Cardiac septum (tissue), 1 donor: ENCODE results near the gene SPECC1L. TPM values are rescaled to one million over a fixed set of nuclear protein-coding genes. Genes with fewer than 3 reads are reported as not detected.

Experiments
- DNase-seq: peaks from one replicate; pipeline ENCODE4 v3.0.0-alpha.2; 2020; ENCODE audit warnings: low spot score
- intact Hi-C: fragments of 100-400 bp; cut with DNase I; formaldehyde crosslinking; loops from one replicate; pipeline ENCODE4 v1.14.0; 2022
- total RNA-seq: library from RNA; stranded (reverse); fragmentation: NEBNext Ultra II Directional; extraction: Animal tissue kit (Norgen Biotek cat#: 25700); gene quantifications from one replicate; pipeline ENCODE4 v1.2.1, GENCODE V29; 2021
- donor health status: DM: no; HTN: no; CAD: no.

Gene SPECC1L
- total RNA-seq, 1 donor from 2014 or later = 52.8 TPM

DNA sequence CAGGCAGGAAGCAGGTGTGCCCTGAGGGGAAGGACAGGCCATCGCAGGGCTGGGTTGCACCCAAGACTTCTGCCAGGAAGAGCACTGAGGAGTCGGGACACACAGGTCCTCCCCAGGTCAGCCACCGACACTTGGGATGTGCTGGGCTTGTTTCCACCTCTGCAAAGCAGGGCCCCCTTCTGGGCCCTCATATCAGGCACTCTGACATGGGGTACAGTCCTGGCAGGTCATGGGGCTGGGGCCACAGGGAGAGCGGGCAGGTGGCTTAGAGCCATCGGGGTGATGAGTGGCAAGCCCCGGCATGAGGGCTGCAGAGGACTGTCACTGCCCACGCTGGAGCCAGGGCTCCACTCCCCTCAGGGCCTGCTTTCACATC is 148.8 kb downstream of the SPECC1L start:
- intact Hi-C loops = no loop called here
- DNase-seq = no peak

DNA sequence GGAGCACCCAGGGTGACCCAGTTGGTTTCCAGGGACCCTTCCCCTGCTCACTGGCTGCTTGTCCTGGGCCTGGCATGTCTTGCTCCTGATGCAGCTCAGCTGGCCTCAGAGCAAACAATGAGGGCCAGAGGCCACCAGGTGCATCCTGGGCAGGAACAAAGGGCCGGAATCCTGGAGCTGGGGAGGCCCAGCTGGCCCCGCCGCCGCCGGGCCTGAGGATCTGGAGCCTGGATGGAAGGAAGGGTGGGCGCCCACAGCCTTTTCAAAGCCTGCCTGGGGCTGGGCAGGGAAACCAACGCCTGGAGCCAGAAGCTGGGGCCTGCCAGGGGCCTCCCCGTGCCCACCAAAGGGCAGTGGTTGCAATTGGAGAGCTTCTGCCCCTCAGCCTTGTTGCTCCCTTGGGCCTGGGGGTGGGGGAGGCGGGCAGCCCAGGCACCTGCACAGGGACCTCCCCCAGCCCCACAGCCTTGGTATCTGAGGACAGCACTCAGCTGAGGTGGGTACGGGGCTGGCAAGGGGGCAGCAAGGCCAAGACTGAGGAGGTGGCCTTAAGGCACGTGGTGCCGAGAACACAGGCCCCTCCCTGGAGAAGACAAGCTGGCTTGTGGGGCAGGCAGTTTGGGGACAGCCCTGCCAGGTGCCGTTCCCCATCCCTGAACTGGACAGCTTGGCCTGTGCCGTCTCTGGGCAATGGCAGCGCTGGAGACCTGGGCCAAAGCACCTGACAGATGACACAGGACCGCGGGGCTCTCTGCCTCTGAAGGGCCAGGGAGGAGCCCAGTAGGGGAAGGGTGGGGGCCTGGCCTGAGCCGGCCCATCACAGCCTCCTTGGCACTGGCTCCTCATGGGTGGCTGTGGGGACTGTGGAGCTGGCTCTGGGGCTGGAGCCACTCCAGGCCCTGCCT is 149.7 kb downstream of the SPECC1L start:
- DNase-seq = no peak
- intact Hi-C loops = loop anchor here (5.0 kb wide), 4 partner anchors 67 to 107 kb away; no protein-coding TSS in a partner anchor

DNA sequence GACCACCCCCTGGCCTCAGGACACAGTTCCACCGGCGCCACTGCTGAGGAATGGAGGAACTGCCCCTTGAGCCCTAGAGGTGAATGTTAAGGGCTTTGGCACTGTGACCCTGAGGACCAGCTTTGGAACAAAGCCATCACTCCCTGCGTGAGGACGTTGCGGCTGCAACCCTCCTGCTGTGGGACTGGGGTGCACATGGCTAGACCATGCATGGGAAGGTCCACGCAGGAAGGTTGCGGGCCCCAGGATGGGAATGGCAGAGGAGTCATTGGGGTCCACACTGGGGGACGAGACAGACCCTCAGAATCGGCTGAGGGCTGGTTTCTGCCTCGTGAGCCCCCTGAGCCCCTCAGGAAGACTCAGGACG is 150.3 kb downstream of the SPECC1L start:
- DNase-seq = no peak
- intact Hi-C loops = loop anchor here (5.0 kb wide), 4 partner anchors 66 to 106 kb away; no protein-coding TSS in a partner anchor

DNA sequence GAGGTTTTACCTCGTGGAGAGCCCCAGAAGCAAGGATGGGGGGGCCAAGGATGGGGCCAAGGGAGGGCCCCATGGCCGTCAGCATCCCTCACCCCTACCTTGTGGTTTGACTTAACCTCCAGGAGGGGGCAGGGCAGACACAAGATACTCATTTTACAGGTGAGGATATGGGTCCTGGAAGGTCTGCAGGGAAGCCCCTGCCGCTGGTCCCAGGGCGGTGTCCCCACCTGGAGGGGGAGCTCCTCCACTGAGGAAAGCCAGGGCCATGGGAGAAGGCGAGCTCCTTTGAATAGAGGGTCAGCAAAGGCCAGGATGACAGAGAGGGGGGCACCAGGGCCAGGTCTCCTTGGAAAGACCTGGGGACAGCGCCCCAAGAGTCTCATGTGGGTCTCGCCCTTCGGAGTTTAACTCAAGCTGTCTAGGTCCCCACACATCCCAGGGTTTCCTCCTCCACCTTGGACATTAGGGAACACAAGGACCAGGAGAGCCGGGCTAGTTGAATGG is 150.8 kb downstream of the SPECC1L start:
- no peak for DNase-seq
- intact Hi-C loops = loop anchor here (5.0 kb wide), 4 partner anchors 66 to 106 kb away; no protein-coding TSS in a partner anchor

DNA sequence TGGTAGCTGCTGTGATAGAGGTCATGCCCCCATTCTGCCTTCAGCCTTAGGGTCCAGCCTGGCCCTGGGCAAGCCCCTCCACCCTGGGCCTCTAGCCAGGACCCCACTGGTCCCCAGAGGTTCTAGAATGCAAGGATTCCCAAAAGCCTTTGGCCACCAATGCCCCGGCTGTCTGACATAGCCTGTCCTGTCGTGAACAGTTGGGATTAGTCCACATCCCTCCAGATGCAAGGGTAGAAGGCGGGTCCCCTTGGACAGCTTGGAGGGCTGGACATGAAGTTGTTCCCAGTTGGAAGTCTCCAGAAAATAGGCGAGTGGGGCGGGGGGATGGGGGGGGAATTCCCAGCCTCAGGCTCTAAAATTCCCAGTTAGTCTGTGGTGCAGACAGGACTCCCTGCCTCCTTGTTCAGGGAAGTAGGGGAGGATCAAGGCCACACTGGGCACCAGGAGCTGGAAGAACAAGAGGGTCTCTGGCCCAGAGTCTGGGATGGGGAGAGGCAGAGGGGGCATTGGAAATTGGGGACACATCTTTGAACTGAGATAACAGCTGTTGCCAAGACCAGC is 151.6 kb downstream of the SPECC1L start:
- no peak for DNase-seq
- intact Hi-C loops = loop anchor here (5.0 kb wide), 4 partner anchors 65 to 105 kb away; no protein-coding TSS in a partner anchor

DNA sequence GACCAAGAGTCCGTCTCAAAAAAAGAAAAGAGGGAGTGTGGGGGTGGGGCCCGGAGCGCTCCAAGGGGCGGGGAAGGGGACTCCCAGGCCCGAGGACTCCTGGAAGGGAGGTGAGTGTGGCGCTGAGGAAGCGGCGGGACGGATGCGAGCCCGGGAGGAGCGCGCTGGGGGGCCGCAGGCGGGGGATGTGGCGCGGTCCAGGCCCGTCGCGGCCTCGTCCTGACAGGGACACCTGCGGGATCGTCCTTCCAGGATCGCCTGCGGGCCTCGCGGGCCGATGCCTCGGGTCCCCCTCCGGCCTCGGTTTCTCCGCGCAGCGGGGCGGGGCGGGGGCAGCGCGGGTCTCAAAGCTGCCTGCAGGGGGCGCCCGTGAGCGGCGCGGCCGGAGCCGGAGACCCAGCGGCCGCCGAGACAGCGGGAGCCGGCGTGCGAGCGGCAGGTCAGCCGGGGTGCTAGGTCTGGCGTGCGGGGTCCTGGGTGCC is 152.9 kb downstream of the SPECC1L start:
- intact Hi-C loops = loop anchor here (5.0 kb wide), 4 partner anchors 64 to 104 kb away; no protein-coding TSS in a partner anchor
- DNase-seq = peak; percentile 92

DNA sequence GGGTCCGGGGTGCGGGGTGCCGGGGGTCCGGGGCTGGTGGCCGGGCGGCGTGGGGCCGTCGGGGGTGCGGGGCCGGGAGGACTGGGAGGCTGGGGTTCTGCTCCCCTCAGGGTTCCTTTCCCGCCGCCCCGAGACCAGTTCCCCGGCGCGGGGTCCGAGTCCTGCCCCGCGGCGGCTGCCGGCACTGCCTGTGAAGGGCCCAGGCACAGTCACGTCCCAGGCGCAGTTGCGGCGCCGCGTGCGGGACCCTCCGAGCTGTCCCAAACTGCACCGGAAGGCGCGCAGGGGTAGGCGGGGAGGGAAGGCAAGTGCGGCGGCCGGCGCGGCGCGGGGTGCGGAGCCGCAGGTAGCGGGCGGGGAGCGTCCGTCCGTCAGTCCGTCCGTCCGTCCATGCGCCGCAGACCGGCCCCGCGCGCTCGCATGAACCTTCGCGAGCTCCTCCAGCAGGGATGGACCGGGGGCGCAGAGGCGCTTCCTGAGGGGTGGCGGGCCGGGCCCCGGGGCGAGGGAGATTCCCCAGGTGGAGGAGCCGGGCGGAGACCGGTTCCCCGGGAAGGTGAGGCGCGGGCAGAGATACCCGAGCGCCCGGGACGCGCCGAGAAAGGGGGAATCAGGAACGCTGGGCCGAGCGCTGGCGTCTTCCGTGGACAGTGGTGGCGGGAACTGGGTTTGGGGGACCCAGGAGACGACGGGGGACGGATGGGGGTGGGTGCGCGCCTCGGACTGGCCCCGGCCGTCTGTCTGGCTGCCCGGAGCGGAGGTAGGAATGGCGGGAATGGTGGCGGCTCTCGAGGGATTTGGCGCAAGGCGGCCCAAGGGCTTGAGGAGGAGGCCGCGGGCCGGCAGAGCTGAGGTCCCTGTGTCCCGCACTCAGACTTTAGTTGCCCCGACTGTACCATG is 153.6 kb downstream of the SPECC1L start:
- DNase-seq = no peak
- intact Hi-C loops = loop anchor here (5.0 kb wide), 4 partner anchors 63 to 103 kb away; no protein-coding TSS in a partner anchor

DNA sequence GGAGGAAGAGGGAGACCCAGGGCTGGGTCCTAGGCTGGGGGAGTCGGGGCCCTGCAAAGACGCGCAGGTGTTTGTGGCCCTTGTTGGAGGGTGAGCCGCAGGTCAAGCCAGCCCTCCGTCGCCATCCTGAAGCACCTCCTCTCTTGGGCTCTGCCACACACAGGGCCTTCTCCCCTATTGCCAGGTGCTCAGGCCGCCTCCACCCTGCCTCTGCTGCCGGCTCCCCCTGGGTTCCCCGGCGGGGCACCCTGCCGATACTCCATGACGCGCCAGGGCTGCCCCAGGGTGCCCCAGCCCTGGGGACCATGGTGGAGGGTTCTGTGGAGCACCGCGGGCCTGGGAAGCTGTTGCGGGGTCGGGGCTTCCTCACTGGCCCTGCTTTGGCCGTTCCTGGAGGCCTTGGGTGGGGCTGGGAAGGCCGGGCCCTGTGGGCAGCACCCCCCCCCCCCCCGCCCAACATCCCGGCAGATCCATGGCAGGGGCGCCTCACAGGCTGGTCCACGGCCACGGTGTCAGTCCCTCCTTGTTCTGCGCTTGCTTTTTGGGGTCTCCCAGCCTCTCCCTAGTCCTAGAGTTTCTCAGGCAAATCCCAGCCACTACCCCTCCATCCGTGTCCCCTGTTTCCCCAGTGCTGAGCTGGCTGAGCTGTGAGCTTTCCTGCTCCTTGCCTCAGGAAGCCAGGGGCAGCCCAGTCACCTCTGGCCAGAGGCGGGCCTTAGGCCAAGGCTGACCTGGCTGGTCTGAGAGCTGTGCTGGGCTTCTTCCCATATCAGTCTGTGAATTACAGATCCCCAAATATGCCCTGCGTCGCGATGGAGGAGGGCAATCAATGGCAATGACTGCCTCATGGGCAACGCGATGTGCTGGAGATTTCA is 154.5 kb downstream of the SPECC1L start:
- intact Hi-C loops = loop anchor here (5.0 kb wide), 4 partner anchors 62 to 103 kb away; no protein-coding TSS in a partner anchor
- no peak for DNase-seq

DNA sequence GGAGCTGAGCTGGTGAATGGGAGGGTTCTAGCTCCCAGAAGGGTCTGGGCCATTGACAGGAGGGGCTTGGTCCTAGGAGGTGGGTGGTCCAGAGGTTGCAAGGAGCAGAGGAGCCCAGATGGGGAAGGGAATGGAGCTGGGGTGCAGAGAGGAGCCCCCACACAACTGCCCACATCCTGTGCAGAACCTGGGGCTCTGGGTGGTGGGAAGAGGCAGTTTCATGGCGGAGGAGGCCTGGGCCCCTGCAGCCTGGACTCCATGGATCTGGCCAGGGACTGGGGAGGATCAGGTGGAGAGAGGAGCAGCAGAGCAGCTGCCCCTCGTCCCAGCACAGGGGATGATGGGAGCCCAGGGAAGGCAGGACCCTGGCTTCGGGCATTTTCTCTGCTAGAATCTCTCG is 155.8 kb downstream of the SPECC1L start:
- DNase-seq = no peak
- intact Hi-C loops = no loop called here

DNA sequence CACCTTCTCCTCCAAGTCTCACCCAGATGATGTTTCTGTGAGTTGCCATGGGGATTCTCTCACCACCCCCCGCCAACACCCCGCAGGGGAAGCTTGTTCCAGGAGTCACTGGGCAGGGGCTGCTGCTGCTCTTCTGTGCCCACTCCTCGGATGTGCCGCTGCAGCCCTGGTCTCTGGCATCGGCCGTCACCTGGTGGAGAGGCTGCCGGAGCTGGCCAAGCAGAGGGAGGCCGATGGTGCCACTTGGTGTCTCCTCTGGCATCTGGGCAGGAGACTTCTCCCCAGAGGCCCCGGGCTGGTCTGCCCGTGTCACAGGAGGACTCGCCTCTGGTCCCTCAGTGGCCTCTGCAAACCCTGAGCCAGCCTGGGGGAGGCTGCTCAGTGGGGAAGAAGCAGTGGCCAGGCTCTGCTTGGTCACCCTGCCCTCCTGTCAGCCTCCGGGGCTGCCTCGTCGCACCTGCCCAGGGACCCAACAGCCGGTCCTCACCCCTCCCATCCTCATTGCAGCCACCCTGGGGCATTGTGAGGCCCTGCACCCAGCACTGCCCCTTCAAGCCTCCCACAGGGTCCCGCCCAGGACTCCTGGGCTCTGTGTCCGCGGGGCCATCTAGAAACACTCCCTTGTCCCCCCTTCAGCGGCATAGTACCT is 156.3 kb downstream of the SPECC1L start:
- no peak for DNase-seq

DNA sequence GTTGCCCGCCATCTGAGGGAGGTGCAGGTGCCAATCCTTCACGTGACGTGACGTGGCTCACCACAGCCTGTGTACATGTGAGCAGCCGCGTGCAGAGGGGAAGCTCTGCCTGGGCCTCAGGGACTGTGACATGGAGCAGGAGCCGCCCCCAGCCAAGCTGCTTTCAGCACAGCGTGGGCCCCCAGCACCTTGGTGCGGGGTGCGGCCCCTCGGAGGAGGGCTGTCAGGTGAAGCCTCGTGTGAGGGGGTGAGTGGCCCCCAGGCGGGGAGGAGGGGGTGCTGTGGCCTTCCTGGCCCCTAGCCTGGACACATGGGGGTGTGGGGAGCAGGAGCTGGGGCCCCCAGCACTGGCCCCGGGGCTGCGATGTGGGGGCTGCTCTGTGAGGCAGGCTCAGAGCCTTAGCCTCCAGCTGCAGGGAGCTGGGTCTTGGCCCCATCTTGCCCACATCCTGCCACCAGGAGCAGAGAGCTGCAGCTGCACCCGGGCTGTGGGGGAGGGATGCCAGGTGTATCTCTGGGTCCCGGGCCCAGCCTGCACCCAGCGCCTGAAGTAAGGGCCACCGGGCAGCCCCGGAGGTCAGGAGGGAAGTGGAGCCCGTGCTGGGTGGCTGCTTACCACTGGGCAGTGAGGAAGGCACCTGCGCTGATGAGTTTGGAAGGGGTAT is 157.0 kb downstream of the SPECC1L start, which contains the start of gene ADORA2A:
TSS of gene ADORA2A (plus strand) at position 100 of the 665 bp plus-strand sequence. CDS start 5,806 bp downstream, outside the sequence.
- intact Hi-C loops = no loop called here
- DNase-seq = peak; percentile 92

More for the DNA sequence above, 156.3 kb downstream of the SPECC1L start:
- intact Hi-C loops = no loop called here

DNA sequence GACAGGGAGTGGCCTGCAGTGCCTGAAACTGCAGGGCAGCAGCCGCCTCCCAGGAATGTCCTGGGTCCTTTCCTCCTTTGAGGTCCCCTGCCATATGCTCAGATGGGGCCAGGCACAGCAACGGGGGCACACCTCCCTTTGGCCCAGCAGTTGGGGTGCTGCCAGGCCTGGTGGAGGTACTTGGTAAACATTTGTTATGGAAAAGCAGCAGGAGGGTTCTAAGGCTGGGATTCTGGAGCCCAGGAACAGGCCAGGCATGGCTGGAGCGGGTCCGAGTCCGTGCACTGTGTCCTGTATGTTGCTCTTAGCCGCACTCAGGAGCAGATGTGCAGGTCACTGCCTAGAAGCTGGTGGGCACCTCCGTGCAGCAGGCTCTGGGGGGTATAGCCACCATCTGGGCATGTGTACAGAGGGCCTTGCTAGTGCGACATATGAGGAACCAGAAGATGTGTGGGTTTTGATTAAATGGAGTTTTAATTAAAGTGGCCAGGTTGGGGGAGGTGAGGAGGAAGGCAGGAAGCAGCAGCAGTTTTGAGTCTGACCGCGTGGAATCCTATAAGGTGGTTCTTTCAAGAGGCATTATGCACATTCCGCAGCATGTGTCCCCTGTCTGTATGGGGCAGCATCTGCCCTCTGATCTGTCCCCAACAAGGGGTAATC is 158.2 kb downstream of the SPECC1L start:
- DNase-seq = no peak
- intact Hi-C loops = no loop called here

DNA sequence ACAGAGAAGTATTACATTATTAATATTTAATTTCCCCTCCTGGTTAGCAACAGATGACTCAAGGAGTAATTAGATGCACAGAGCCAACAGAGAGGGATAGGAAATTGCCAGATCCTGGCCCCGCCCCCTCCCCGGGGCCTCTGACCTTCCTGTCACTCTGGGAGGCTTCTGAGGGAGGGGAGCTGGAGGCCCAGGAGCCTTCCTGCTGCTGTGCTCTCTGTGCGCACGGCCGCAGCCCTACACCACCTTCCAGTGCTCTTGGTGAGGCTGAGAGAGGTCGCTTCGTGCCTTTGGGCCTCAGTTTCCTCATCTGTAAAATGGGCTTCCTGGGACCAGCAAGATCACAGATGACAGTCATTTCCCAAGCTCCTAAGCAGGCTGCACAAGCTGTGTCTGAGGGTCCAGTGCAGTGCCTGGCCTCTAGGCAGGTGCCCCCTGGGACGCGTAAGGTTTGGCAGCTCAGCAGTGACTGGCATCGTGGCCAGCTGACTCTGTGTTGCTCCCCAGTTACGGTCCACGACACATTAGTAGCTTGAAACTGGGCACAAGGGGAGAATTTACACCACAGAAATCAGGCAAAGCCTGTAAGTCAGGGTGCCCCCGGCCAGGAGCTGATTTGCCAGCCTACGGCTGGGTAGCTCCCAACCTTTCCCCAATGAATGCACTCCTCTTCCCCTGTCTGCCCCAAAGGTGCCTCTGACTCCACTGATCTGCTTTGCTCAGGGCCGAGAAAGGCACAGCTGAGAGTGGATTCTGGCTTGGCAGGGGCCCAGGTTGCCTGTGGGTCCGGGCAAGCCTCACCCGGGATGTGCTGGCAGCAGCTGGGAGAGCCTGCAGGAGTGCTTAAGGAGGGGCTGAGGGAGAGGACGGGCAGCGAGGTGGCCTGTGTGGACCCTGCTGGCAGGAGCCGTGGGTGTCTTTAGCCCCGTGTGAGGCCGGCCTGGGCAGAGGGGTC is 159.1 kb downstream of the SPECC1L start:
- no peak for DNase-seq
- intact Hi-C loops = loop anchor here (5.0 kb wide), 1 partner anchor 38 kb away; no protein-coding TSS in a partner anchor

DNA sequence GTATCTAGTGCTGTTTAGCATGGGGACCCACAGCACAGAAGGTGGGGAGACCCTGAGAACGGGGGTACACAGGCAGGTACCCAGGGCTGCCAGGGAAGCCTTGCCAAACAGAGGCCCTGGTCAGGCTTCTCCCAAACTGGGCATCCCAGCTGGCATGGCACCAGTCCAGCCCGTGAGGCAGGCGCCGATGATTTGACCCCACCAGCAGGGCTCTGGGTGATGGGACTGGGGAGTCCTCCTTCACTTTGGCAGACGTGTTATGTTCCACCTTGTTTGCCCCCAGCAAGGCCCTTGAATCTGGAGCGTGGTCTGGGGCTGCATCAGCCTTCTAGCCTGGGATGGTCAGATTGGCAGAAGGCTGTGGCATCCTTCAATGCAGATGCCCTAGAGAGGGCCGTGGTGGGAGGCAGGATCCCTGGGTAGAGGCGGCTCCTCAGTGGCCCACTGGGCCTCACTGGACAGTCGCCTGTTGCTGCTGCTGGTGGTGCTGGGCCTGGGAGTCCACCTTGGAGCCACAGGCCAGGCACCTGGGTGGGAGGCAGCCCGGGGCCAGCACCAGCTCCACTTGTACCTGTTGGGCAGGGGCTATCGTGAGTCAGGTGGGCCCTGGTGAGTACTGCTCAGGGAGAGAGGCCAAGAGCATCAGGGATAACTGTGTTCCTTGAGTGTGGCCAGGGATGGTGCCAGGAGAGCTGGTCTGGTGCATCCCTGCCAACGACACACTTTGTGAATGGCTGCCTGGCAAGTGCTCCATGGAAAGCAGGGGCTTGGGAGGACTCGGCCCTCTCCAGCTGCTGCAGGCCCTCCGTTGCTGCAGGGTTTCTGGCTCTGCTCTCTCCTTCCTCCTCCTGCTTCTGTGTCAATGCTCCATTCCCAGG is 160.0 kb downstream of the SPECC1L start:
- intact Hi-C loops = loop anchor here (5.0 kb wide), 1 partner anchor 37 kb away; no protein-coding TSS in a partner anchor
- no peak for DNase-seq
